Peyer's patch (tissue), 4 donors: ENCODE results near the gene ARPC5. TPM values are rescaled to one million over a fixed set of nuclear protein-coding genes. Genes with fewer than 3 reads are reported as not detected.

Experiments
- DNase-seq, 3 donors: peaks; one replicate each; pipeline ENCODE4 v3.0.0-alpha.2; 2017 to 2019
- H3K27ac ChIP-seq, 4 donors: fragments of 200-600 bp; sonication (generic); one replicate each; pipeline ENCODE4 v1.5.1; 2016 to 2019
- H3K27me3 ChIP-seq, 2 donors: fragments of 200-600 bp; sonication (generic); one replicate each; pipeline ENCODE4 v1.5.1; 2019
- H3K36me3 ChIP-seq, 3 donors: fragments of 200-600 bp; sonication (generic); one replicate each; pipeline ENCODE4 v1.5.1; 2016 to 2019
- H3K4me1 ChIP-seq, 4 donors: fragments of 200-600 bp; sonication (generic); one replicate each; pipeline ENCODE4 v1.5.1; 2016 to 2019
- H3K4me3 ChIP-seq, 4 donors: fragments of 200-600 bp; sonication (generic); 1 replicate in 3 of 4; 2 replicates in 1 of 4; pipeline ENCODE4 v1.5.1; 2016 to 2019; ENCODE audit warnings: mild to moderate bottlenecking in 1 of 4
- H3K9me3 ChIP-seq, 4 donors: fragments of 200-600 bp; sonication (generic); one replicate each; pipeline ENCODE4 v1.5.1; 2016 to 2019; ENCODE audit warnings: mild to moderate bottlenecking in 1 of 4
- CTCF ChIP-seq, 6 experiments: fragments of 450-650 bp in 4 of 6; fragments of 200-600 bp in 2 of 6; sonication (generic) in 1 of 6; IDR thresholded peaks; one replicate each; pipeline ENCODE4 v1.5.1; 2017 to 2019; ENCODE audit warnings: antibody characterized with exemption in 6 of 6, mild to moderate bottlenecking in 3 of 6, moderate library complexity in 1 of 6
- POLR2A ChIP-seq, 2 donors: fragments of 450-650 bp; IDR thresholded peaks; one replicate each; pipeline ENCODE4 v1.5.1; 2017; ENCODE audit warnings: antibody characterized with exemption in 2 of 2, mild to moderate bottlenecking in 2 of 2, moderate library complexity in 2 of 2
- total RNA-seq, 4 donors: library from RNA; depleted of rRNA; stranded (reverse); fragments of >200 nt; gene quantifications; one replicate each; pipeline ENCODE4 v1.1.0, GENCODE V29; 2016

Gene ARPC5
- total RNA-seq, 4 donors from 2014 or later = 57.9 to 86.7 (median 67.9) TPM

GRCh38 chr1:183584147-183584546 lies 51.4 kb downstream of the ARPC5 start:
- Histone ChIP-seq H3K4me1 (peaks cover 0 to 10% (median 2%) of the 10 kb centered on the region in 4 donors), H3K27me3 (no peaks in the 10 kb centered on the region), H3K4me3 (no peak overlapping the region), H3K27ac (no peak overlapping the region), H3K36me3 (no peaks in the 10 kb centered on the region), H3K9me3 (no peaks in the 10 kb centered on the region)
- TF ChIP-seq CTCF (IDR thresholded peaks at IDR 0.05) = no peak
- TF ChIP-seq POLR2A (IDR thresholded peaks at IDR 0.05) = no peak
- no peak for DNase-seq

GRCh38 chr1:183583466-183583865 lies 52.1 kb downstream of the ARPC5 start:
- TF ChIP-seq CTCF (IDR thresholded peaks at IDR 0.05) (no peak), POLR2A (IDR thresholded peaks at IDR 0.05) (no peak)
- no peak overlapping the region for H3K4me3 ChIP-seq
- no peaks in the 10 kb centered on the region for H3K9me3 ChIP-seq
- no peaks in the 10 kb centered on the region for H3K27me3 ChIP-seq
- peaks cover 0 to 7% (median 0%) of the 10 kb centered on the region in 4 donors for H3K4me1 ChIP-seq
- H3K36me3 ChIP-seq = no peaks in the 10 kb centered on the region
- no peak for DNase-seq
- no peak overlapping the region for H3K27ac ChIP-seq

- no peak for DNase-seq
- no peaks in the 10 kb centered on the region for H3K9me3 ChIP-seq
These were observed 53.4 kb downstream of the ARPC5 start for GRCh38 chr1:183582021-183582713.

GRCh38 chr1:183580281-183580682 lies 55.3 kb downstream of the ARPC5 start:
- peak in 2 of 3 donors; percentile 50 to 61 for DNase-seq
- Histone ChIP-seq H3K4me3 (no peak overlapping the region), H3K36me3 (no peaks in the 10 kb centered on the region), H3K4me1 (peaks cover 0 to 7% (median 0%) of the 10 kb centered on the region in 4 donors), H3K27me3 (no peaks in the 10 kb centered on the region), H3K9me3 (no peaks in the 10 kb centered on the region), H3K27ac (peak overlapping the region in 1 of 4 donors; percentile 55)
- no peak for TF ChIP-seq CTCF (IDR thresholded peaks at IDR 0.05)
- no peak for TF ChIP-seq POLR2A (IDR thresholded peaks at IDR 0.05)

More at GRCh38 chr1:183582021-183582713, 53.4 kb downstream of the ARPC5 start:
- Histone ChIP-seq H3K27ac (no peak overlapping the region), H3K36me3 (no peaks in the 10 kb centered on the region), H3K4me1 (peaks cover 0 to 7% (median 0%) of the 10 kb centered on the region in 4 donors), H3K27me3 (no peaks in the 10 kb centered on the region), H3K4me3 (no peak overlapping the region)
- TF ChIP-seq POLR2A (IDR thresholded peaks at IDR 0.05) = no peak
- TF ChIP-seq CTCF (IDR thresholded peaks at IDR 0.05) = no peak

- H3K36me3 ChIP-seq = no peaks in the 10 kb centered on the region
- H3K27ac ChIP-seq = no peak overlapping the region
- H3K4me3 ChIP-seq = no peak overlapping the region
- DNase-seq = no peak
- no peaks in the 10 kb centered on the region for H3K9me3 ChIP-seq
- no peak for TF ChIP-seq POLR2A (IDR thresholded peaks at IDR 0.05)
- no peak for TF ChIP-seq CTCF (IDR thresholded peaks at IDR 0.05)
- no peaks in the 10 kb centered on the region for H3K27me3 ChIP-seq
- H3K4me1 ChIP-seq = peaks cover 0 to 7% (median 0%) of the 10 kb centered on the region in 4 donors
These were observed 56.7 kb downstream of the ARPC5 start for GRCh38 chr1:183578856-183579255.
